ENCODE data around the gene KRT80.

KRT80 gene

GRCh38 chr12:52211716-52212585 is 20.1 kb upstream of the KRT80 start:
- no peak for FAIRE-seq
- no peak for DNase-seq (ENCODE audit: low spot score)

- FAIRE-seq: no peak
- no peak for DNase-seq (ENCODE audit: low spot score)
Measured at GRCh38 chr12:52210925-52211650, 19.3 kb upstream of the KRT80 start.

- DNase-seq (ENCODE audit: low spot score): no peak
- FAIRE-seq: no peak
Measured at GRCh38 chr12:52210186-52210924, 18.5 kb upstream of the KRT80 start.

GRCh38 chr12:52209321-52209720 is 17.5 kb upstream of the KRT80 start:
- no peak for DNase-seq (ENCODE audit: low spot score)

GRCh38 chr12:52208424-52209165 is 16.8 kb upstream of the KRT80 start:
- no peak for DNase-seq (ENCODE audit: low spot score)
- no peak for FAIRE-seq

More at GRCh38 chr12:52209321-52209720, 17.5 kb upstream of the KRT80 start:
- FAIRE-seq: no peak

- FAIRE-seq (no peak), DNase-seq (ENCODE audit: low spot score) (no peak)
Measured at GRCh38 chr12:52207895-52208294, 16.1 kb upstream of the KRT80 start.

- no peak for DNase-seq (ENCODE audit: low spot score)
- FAIRE-seq: no peak
Measured at GRCh38 chr12:52207106-52207505, 15.3 kb upstream of the KRT80 start.

GRCh38 chr12:52206304-52207040 is 14.7 kb upstream of the KRT80 start:
- no peak for FAIRE-seq
- no peak for DNase-seq (ENCODE audit: low spot score)

- DNase-seq (ENCODE audit: low spot score) (no peak), FAIRE-seq (no peak)
Measured at GRCh38 chr12:52205612-52206303, 13.9 kb upstream of the KRT80 start.

- DNase-seq (ENCODE audit: low spot score) (no peak), FAIRE-seq (no peak)
Measured at GRCh38 chr12:52204931-52205505, 13.2 kb upstream of the KRT80 start.

- DNase-seq (ENCODE audit: low spot score) (peak; percentile 38), FAIRE-seq (peak; percentile 65)
Measured at GRCh38 chr12:52204095-52204930, 12.5 kb upstream of the KRT80 start.

- FAIRE-seq (peak; percentile 85), DNase-seq (ENCODE audit: low spot score) (peak; percentile 95)
Measured at GRCh38 chr12:52203079-52203921, 11.5 kb upstream of the KRT80 start.

- FAIRE-seq (peak; percentile 59), DNase-seq (ENCODE audit: low spot score) (peak; percentile 80)
Measured at GRCh38 chr12:52202361-52203078, 10.7 kb upstream of the KRT80 start.

GRCh38 chr12:52201451-52201839 is 9.6 kb upstream of the KRT80 start:
- no peak for FAIRE-seq

GRCh38 chr12:52200781-52201450 is 9.1 kb upstream of the KRT80 start:
- no peak for DNase-seq (ENCODE audit: low spot score)
- no peak for FAIRE-seq

More at GRCh38 chr12:52201451-52201839, 9.6 kb upstream of the KRT80 start:
- DNase-seq (ENCODE audit: low spot score): no peak

GRCh38 chr12:52200086-52200780 is 8.4 kb upstream of the KRT80 start:
- DNase-seq (ENCODE audit: low spot score) (no peak), FAIRE-seq (no peak)
